Prostate gland (tissue), 2 donors: Measurements from ENCODE around the gene HSD17B11. TPM values are rescaled to one million over a fixed set of nuclear protein-coding genes. Genes with fewer than 3 reads are reported as not detected.
"Not testable (repeated sequence)": the region's sequence is repeated elsewhere in the genome, so short reads cannot be mapped to it uniquely, and the experiment has no call there.

Experiments used
- DNase-seq: peaks from one replicate; pipeline ENCODE4 v3.0.0-alpha.2; 2019; ENCODE audit warnings: low spot score
- H3K27ac ChIP-seq, 2 donors: fragments of 200-600 bp; sonication (generic); 2 replicates each; pipeline ENCODE4 v1.5.1; 2017 to 2019
- H3K27me3 ChIP-seq: fragments of 200-600 bp; sonication (generic); replicated peaks from 2 replicates; pipeline ENCODE4 v1.5.1; 2019; ENCODE audit not compliant: insufficient read depth
- H3K36me3 ChIP-seq, 2 donors: fragments of 200-600 bp; sonication (generic); 1 replicate in 1 of 2; 2 replicates in 1 of 2; pipeline versions ENCODE4 v1.5.1 to v1.8.1; 2017 to 2019
- H3K4me1 ChIP-seq: fragments of 200-600 bp; sonication (generic); replicated peaks from 2 replicates; pipeline ENCODE4 v1.5.1; 2019
- H3K4me3 ChIP-seq, 2 donors: fragments of 200-600 bp; sonication (generic); 2 replicates each; pipeline ENCODE4 v1.5.1; 2017 to 2019
- H3K9me3 ChIP-seq: fragments of 200-600 bp; sonication (generic); 2 replicates; pipeline ENCODE4 v1.5.1; 2017
- CTCF ChIP-seq, 4 experiments: fragments of 200-600 bp in 2 of 4; fragments of 450-650 bp in 2 of 4; sonication (generic) in 2 of 4; IDR thresholded peaks; 1 replicate in 3 of 4; 2 replicates in 1 of 4; pipeline ENCODE4 v1.5.1; 2016 to 2019; ENCODE audit warnings: antibody characterized with exemption in 4 of 4, mild to moderate bottlenecking in 2 of 4, moderate library complexity in 2 of 4
- POLR2A ChIP-seq: fragments of 450-650 bp; IDR thresholded peaks from one replicate; pipeline ENCODE4 v1.6.1; 2016; ENCODE audit warnings: antibody characterized with exemption, mild to moderate bottlenecking
- POLR2AphosphoS5 ChIP-seq: sonication (generic); formaldehyde crosslinking; IDR thresholded peaks from one replicate; pipeline ENCODE4 v1.6.1; 2017; ENCODE audit warnings: antibody characterized with exemption
- WGBS: methylation state at CpG from one replicate; pipeline ENCODE4 v1.1.5; 2018; 5-methylcytosine and 5-hydroxymethylcytosine counted together
- intact Hi-C: fragments of 100-400 bp; cut with DNase I; formaldehyde crosslinking; loops from one replicate; pipeline ENCODE4 v1.14.2; 2022
- total RNA-seq, 2 donors: library from RNA; depleted of rRNA; stranded (reverse); fragments of >200 nt; gene quantifications; one replicate each; pipeline ENCODE4 v1.1.0, GENCODE V29; 2016

The HSD17B11 gene
- total RNA-seq, 2 donors from 2014 or later, result 38.2 to 45.2 TPM

- no peak for TF ChIP-seq POLR2A
- TF ChIP-seq POLR2AphosphoS5, result no peak
- TF ChIP-seq CTCF (IDR thresholded peaks at IDR 0.05), result no peak
- 30% methylated on average over 3 of the region's 3 CpGs for WGBS
- H3K4me3 ChIP-seq, result no peak overlapping the region
- H3K9me3 ChIP-seq, result no peaks in the 10 kb centered on the region
- H3K27me3 ChIP-seq, result no peaks in the 10 kb centered on the region
- no peaks in the 10 kb centered on the region for H3K36me3 ChIP-seq
- H3K4me1 ChIP-seq, result no peaks in the 10 kb centered on the region
- no peak for DNase-seq
- no peak overlapping the region for H3K27ac ChIP-seq
- intact Hi-C loops, result no loop called here
Measured at GRCh38 chr4:87326460-87326859, 64.5 kb downstream of the HSD17B11 start.

GRCh38 chr4:87322754-87323153 is 68.2 kb downstream of the HSD17B11 start, which contains the start of gene HSD17B13:
Gene HSD17B13, minus strand, starts transcription at chr4:87322882. Its CDS starts 41 bp downstream, at chr4:87322841.
- TF ChIP-seq CTCF (IDR thresholded peaks at IDR 0.05), result no peak
- TF ChIP-seq POLR2A, result no peak
- TF ChIP-seq POLR2AphosphoS5, result no peak
- Histone ChIP-seq H3K36me3 (no peaks in the 10 kb centered on the region), H3K4me3 (no peak within 1 kb of the TSS), H3K4me1 (no peaks in the 10 kb centered on the region), H3K27ac (peak within 1 kb of the TSS in 1 of 2 donors; percentile 10), H3K27me3 (no peaks in the 10 kb centered on the region), H3K9me3 (no peaks in the 10 kb centered on the region)
- intact Hi-C loops, result no loop called here
- 60% methylated on average over 2 of the region's 2 CpGs for WGBS
- DNase-seq, result no peak

- 33% methylated on average over 5 of the region's 5 CpGs for WGBS
- Histone ChIP-seq H3K36me3 (no peaks in the 10 kb centered on the region), H3K4me3 (no peak overlapping the region), H3K27ac (peak overlapping the region in 1 of 2 donors; percentile 10), H3K27me3 (no peaks in the 10 kb centered on the region), H3K9me3 (no peaks in the 10 kb centered on the region), H3K4me1 (no peaks in the 10 kb centered on the region)
- TF ChIP-seq POLR2A (no peak), CTCF (IDR thresholded peaks at IDR 0.05) (no peak), POLR2AphosphoS5 (no peak)
- no peak for DNase-seq
- intact Hi-C loops, result no loop called here
Measured at GRCh38 chr4:87321888-87322287, 69.1 kb downstream of the HSD17B11 start.

GRCh38 chr4:87317527-87317926 is 73.5 kb downstream of the HSD17B11 start:
- TF ChIP-seq CTCF (IDR thresholded peaks at IDR 0.05) (no peak), POLR2A (no peak), POLR2AphosphoS5 (no peak)
- no peak overlapping the region for H3K27ac ChIP-seq
- no peaks in the 10 kb centered on the region for H3K4me1 ChIP-seq
- no peaks in the 10 kb centered on the region for H3K36me3 ChIP-seq
- intact Hi-C loops, result no loop called here
- DNase-seq, result no peak
- WGBS, result 92% methylated on average over 1 of the region's 1 CpG
- H3K4me3 ChIP-seq, result no peak overlapping the region
- no peaks in the 10 kb centered on the region for H3K9me3 ChIP-seq
- no peaks in the 10 kb centered on the region for H3K27me3 ChIP-seq

GRCh38 chr4:87316961-87317360 is 74.0 kb downstream of the HSD17B11 start:
- H3K4me3 ChIP-seq, result no peak overlapping the region
- intact Hi-C loops, result no loop called here
- no peaks in the 10 kb centered on the region for H3K36me3 ChIP-seq
- H3K4me1 ChIP-seq, result no peaks in the 10 kb centered on the region
- WGBS, result 86% methylated on average over 3 of the region's 3 CpGs
- no peak for DNase-seq
- H3K27me3 ChIP-seq, result no peaks in the 10 kb centered on the region
- TF ChIP-seq POLR2AphosphoS5 (no peak), CTCF (IDR thresholded peaks at IDR 0.05) (no peak)
- H3K27ac ChIP-seq, result no peak overlapping the region
- H3K9me3 ChIP-seq, result no peaks in the 10 kb centered on the region

GRCh38 chr4:87315000-87315399 is 76.0 kb downstream of the HSD17B11 start:
- H3K4me3 ChIP-seq, H3K4me1 ChIP-seq, H3K9me3 ChIP-seq, H3K27me3 ChIP-seq, intact Hi-C loops, H3K27ac ChIP-seq, DNase-seq, H3K36me3 ChIP-seq: not testable (repeated sequence)
- 58% methylated on average over 4 of the region's 4 CpGs for WGBS
